PFSK-1 (cell line): ENCODE results near the gene DDC.

ENCODE experiments used
- FOXP2 ChIP-seq: optimal IDR thresholded peaks from 2 replicates; pipeline ENCODE3; 2011; ENCODE audit warnings: borderline replicate concordance, control low read depth, inconsistent platforms; ENCODE audit not compliant: insufficient read depth; ENCODE audit errors: extremely low read length, extremely low read depth
- POLR2AphosphoS5 ChIP-seq: IDR thresholded peaks from 2 replicates; pipeline ENCODE4 v1.6.1; 2012; ENCODE audit warnings: low read depth, mild to moderate bottlenecking, control low read depth, low read length, moderate library complexity
- SIN3A ChIP-seq: IDR thresholded peaks from 2 replicates; pipeline ENCODE4 v1.6.1; 2012; ENCODE audit warnings: mild to moderate bottlenecking, low read length, moderate library complexity, borderline replicate concordance; ENCODE audit not compliant: insufficient read depth
- TAF1 ChIP-seq: IDR thresholded peaks from 2 replicates; pipeline ENCODE4 v1.6.1; 2012; ENCODE audit warnings: low read length, control low read depth, borderline replicate concordance; ENCODE audit not compliant: insufficient read depth
- TF ChIP-seq, protein P1 (sequence below), 2 experiments: IDR thresholded peaks; 2 replicates each; pipeline versions ENCODE4 v1.6.1 to v1.8.0; 2011 to 2012; ENCODE audit warnings: low read depth in 2 of 2, low read length in 2 of 2, control low read depth in 1 of 2, inconsistent platforms in 1 of 2, mild to moderate bottlenecking in 1 of 2, moderate library complexity in 1 of 2; ENCODE audit not compliant: insufficient read depth in 1 of 2

The DDC gene

DNA sequence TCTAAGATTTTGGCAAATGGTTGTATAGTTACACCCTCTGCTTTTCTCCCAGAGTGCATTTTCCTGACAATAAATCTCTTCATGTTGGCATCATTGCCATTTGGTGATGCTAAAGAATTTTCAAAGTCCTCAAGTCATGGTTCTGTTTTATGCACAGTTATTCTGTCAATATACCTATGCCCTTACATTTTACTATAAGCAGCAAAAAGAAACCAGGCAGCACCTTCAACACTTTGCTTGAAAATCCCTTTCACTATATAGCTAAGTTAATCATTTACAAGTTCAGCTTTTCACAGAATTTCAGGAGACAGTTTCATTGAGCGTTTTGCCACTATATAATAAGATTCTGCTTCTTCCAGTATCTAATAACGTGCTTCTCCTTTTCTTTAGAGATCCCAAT lies 137.7 kb downstream of the DDC start:
- TF ChIP-seq, protein P1, sequence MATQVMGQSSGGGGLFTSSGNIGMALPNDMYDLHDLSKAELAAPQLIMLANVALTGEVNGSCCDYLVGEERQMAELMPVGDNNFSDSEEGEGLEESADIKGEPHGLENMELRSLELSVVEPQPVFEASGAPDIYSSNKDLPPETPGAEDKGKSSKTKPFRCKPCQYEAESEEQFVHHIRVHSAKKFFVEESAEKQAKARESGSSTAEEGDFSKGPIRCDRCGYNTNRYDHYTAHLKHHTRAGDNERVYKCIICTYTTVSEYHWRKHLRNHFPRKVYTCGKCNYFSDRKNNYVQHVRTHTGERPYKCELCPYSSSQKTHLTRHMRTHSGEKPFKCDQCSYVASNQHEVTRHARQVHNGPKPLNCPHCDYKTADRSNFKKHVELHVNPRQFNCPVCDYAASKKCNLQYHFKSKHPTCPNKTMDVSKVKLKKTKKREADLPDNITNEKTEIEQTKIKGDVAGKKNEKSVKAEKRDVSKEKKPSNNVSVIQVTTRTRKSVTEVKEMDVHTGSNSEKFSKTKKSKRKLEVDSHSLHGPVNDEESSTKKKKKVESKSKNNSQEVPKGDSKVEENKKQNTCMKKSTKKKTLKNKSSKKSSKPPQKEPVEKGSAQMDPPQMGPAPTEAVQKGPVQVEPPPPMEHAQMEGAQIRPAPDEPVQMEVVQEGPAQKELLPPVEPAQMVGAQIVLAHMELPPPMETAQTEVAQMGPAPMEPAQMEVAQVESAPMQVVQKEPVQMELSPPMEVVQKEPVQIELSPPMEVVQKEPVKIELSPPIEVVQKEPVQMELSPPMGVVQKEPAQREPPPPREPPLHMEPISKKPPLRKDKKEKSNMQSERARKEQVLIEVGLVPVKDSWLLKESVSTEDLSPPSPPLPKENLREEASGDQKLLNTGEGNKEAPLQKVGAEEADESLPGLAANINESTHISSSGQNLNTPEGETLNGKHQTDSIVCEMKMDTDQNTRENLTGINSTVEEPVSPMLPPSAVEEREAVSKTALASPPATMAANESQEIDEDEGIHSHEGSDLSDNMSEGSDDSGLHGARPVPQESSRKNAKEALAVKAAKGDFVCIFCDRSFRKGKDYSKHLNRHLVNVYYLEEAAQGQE (IDR thresholded peaks at IDR 0.05; ENCODE audit: insufficient read depth in 1 of 2, low read depth in 2 of 2, low read length in 2 of 2), result no peak
- TF ChIP-seq POLR2AphosphoS5 (no peak), FOXP2 (no peak), SIN3A (no peak), TAF1 (no peak)

DNA sequence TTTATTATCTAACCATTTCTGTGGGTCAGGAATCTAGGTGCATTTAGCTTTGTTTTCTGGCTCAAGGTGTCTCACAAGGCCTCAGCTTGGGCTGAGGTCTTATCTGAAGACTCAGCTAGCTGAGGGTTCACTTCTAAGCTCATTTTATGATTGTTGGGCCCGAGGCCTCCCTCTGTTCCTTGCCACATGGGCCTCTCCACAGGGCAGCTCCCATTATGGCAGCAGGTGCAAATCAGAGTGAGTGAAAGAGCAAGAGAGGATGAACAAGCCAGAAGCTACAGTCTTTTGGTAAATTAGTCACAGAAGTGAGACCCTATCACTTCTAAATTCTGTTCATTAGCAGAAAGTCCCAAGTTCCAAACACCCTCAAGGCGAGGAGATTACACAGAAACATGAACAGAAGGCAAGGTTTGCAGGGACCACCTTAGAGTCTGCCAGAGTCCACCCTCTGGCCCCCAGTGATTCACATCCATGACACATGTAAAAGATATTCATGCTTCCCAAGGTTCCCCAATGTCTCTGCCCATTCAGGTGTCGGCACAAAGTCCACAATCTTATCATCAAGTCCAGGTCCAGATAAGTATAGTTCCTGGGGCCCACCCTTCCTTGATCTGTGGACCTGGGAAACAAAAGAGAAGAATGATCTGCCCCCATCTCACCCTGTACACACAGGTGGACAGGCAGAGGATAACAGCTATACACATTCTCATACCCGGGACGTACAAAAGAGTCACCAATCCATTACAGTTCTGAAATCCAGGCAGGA lies 138.7 kb downstream of the DDC start:
- no peak for TF ChIP-seq POLR2AphosphoS5
- TF ChIP-seq SIN3A, result no peak
- TF ChIP-seq FOXP2, result no peak
- TF ChIP-seq TAF1, result no peak
- TF ChIP-seq, protein P1 (IDR thresholded peaks at IDR 0.05; ENCODE audit: insufficient read depth in 1 of 2, low read depth in 2 of 2, low read length in 2 of 2), result no peak

DNA sequence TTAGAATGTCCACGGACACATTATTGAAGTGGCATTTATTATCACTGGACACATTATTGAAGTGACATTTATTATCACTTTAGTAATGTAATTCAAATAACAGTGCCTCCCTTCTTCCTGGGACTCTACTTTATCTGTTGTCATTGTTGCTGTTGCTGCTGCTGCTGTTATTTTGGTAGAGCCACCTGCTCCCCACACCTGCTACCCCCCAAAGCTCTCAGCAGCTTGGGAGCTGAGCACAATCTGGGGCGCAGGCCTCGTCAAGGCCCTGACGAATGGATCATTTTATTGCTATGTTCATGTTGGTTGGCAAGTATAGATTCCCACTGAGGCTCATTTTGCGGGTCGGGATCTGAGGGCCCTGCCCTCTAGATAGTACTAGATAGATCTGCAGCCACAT lies 139.9 kb downstream of the DDC start:
- no peak for TF ChIP-seq SIN3A
- TF ChIP-seq, protein P1 (IDR thresholded peaks at IDR 0.05; ENCODE audit: insufficient read depth in 1 of 2, low read depth in 2 of 2, low read length in 2 of 2), result no peak
- TF ChIP-seq FOXP2, result no peak
- TF ChIP-seq TAF1, result no peak
- TF ChIP-seq POLR2AphosphoS5, result no peak

DNA sequence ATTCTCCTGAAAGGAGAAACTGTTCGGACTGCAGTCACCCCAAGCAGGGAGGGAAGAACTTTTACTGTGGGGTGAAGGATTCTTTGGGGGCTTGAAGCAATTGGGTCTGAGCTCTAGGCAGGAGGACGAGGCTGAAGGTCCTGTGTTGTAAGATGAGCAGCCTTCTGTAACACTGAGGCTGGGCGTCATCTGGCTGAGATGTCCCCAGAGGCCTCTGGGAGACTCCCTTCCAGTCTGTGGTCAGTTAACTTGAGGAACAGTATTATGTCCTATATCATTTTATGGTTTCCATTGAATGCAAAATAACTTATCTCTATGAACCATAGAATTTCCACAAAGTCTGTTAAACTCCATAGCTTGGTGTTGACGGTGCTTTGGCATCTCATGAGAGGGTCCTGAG lies 141.3 kb downstream of the DDC start:
- TF ChIP-seq FOXP2 (no peak), TAF1 (no peak), SIN3A (no peak)
- TF ChIP-seq, protein P1 (IDR thresholded peaks at IDR 0.05; ENCODE audit: insufficient read depth in 1 of 2, low read depth in 2 of 2, low read length in 2 of 2), result no peak
